Lung (tissue), 12 donors: Measurements from ENCODE around the gene MGAT1. TPM values are rescaled to one million over a fixed set of nuclear protein-coding genes. Genes with fewer than 3 reads are reported as not detected.

Experiments used
- ATAC-seq: fragments of 200-7000 bp; cut with Tn5 transposase; one replicate; pipeline ENCODE4 v1.9.1; 2020; ENCODE audit warnings: moderate number of reproducible peaks; ENCODE audit not compliant: insufficient read depth, low FRiP score
- DNase-seq, 3 donors: peaks; one replicate each; pipeline ENCODE4 v3.0.0-alpha.2; 2013 to 2017
- H3K27ac ChIP-seq, 2 donors: one replicate each; pipeline ENCODE4 v1.5.1; 2013; ENCODE audit warnings: mild to moderate bottlenecking in 2 of 2, moderate library complexity in 2 of 2, control low read depth in 1 of 2, inconsistent platforms in 1 of 2, low read depth in 1 of 2, low read length in 1 of 2
- H3K27me3 ChIP-seq, 3 donors: one replicate each; pipeline ENCODE4 v1.5.1; 2013; ENCODE audit warnings: low read length in 2 of 3; ENCODE audit not compliant: control insufficient read depth in 3 of 3, insufficient read depth in 3 of 3
- H3K36me3 ChIP-seq, 4 donors: one replicate each; pipeline ENCODE4 v1.5.1; 2013; ENCODE audit warnings: low read length in 4 of 4, mild to moderate bottlenecking in 1 of 4, moderate library complexity in 1 of 4; ENCODE audit not compliant: control insufficient read depth in 4 of 4, insufficient read depth in 4 of 4
- H3K4me1 ChIP-seq, 5 donors: one replicate each; pipeline ENCODE4 v1.5.1; 2013; ENCODE audit warnings: low read length in 5 of 5, mild to moderate bottlenecking in 2 of 5, moderate library complexity in 1 of 5; ENCODE audit not compliant: control insufficient read depth in 5 of 5, insufficient read depth in 5 of 5
- H3K4me3 ChIP-seq: one replicate; pipeline ENCODE4 v1.5.1; 2013; ENCODE audit warnings: mild to moderate bottlenecking, control low read depth, moderate library complexity
- H3K9ac ChIP-seq, 2 donors: one replicate each; pipeline ENCODE4 v1.5.1; 2013; ENCODE audit warnings: low read length in 2 of 2, control low read depth in 1 of 2; ENCODE audit not compliant: insufficient read depth in 1 of 2
- H3K9me3 ChIP-seq, 4 donors: one replicate each; pipeline ENCODE4 v1.5.1; 2013; ENCODE audit warnings: low read length in 3 of 4, mild to moderate bottlenecking in 1 of 4, moderate library complexity in 1 of 4; ENCODE audit not compliant: control insufficient read depth in 4 of 4, insufficient read depth in 3 of 4
- WGBS, 2 donors: extraction: QIAGEN DNeasy Blood & Tissue Kit; methylation state at CpG; one replicate each; pipeline ENCODE4 v1.1.7; 2013; 5-methylcytosine and 5-hydroxymethylcytosine counted together
- polyA plus RNA-seq, 2 donors: library from polyadenylated mRNA; stranded (reverse); fragments of 200-250 nt; gene quantifications; one replicate each; pipeline ENCODE4 v1.2.1, GENCODE V29; 2013
- total RNA-seq, 2 donors: library from RNA; depleted of rRNA in 1 of 2; stranded (reverse); fragments of >200 nt in 1 of 2; gene quantifications; one replicate each; pipeline ENCODE4 v1.2.1, GENCODE V29; 2014 to 2021
- TF ChIP-seq, protein P1 (sequence below): IDR thresholded peaks from 2 replicates; pipeline ENCODE4 v1.5.1; 2012; ENCODE audit warnings: mild to moderate bottlenecking; ENCODE audit errors: control extremely low read depth, extremely low read depth
- donor health status: control.
- donor health status: control.
- donor health status: Bipolar disorder and iron deficiency.
- donor health status: healthy.
- donor health status: DM: yes; HTN: yes; CAD: no.

The MGAT1 gene
- total and polyA plus RNA-seq, 4 donors = 117 to 415 (median 211) TPM

DNA sequence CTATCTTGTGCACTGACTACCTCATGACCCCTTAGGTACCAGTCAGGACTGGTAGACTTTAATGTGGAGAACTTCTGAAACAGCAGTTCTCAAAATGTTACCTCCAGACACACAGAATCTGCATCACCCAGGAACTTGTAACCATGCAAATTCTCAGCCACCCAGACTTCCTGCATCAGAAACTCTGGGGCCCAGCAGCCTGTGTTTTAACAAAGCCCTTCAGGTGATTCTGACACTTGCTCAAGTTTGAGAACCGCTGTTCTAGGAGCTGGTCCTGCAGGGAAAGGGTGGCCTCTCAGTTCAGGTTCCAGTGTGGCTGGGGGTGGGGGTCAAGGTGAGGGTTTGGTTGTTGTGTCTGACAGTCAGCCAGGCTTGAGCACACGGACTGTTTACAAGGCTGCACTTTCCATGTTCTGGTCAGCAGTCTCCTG, 30.0 kb upstream of the MGAT1 start:
- TF ChIP-seq, protein P1, sequence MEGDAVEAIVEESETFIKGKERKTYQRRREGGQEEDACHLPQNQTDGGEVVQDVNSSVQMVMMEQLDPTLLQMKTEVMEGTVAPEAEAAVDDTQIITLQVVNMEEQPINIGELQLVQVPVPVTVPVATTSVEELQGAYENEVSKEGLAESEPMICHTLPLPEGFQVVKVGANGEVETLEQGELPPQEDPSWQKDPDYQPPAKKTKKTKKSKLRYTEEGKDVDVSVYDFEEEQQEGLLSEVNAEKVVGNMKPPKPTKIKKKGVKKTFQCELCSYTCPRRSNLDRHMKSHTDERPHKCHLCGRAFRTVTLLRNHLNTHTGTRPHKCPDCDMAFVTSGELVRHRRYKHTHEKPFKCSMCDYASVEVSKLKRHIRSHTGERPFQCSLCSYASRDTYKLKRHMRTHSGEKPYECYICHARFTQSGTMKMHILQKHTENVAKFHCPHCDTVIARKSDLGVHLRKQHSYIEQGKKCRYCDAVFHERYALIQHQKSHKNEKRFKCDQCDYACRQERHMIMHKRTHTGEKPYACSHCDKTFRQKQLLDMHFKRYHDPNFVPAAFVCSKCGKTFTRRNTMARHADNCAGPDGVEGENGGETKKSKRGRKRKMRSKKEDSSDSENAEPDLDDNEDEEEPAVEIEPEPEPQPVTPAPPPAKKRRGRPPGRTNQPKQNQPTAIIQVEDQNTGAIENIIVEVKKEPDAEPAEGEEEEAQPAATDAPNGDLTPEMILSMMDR = no peak
- peaks cover 0 to 15% (median 10%) of the 10 kb centered on the region in 5 donors for H3K4me1 ChIP-seq
- H3K4me3 ChIP-seq = no peak overlapping the region
- H3K9ac ChIP-seq = no peak overlapping the region
- ATAC-seq (no peak), DNase-seq (no peak)
- H3K27ac ChIP-seq = peak overlapping the region in 1 of 2 donors; percentile 58
- 61 to 70% methylated on average over 2 of the region's 2 CpGs for WGBS, 2 donors
- no peaks in the 10 kb centered on the region for H3K27me3 ChIP-seq
- H3K36me3 ChIP-seq = peaks cover 5 to 25% (median 15%) of the 10 kb centered on the region in 4 donors
- peaks cover 0 to 5% (median 2%) of the 10 kb centered on the region in 4 donors for H3K9me3 ChIP-seq

DNA sequence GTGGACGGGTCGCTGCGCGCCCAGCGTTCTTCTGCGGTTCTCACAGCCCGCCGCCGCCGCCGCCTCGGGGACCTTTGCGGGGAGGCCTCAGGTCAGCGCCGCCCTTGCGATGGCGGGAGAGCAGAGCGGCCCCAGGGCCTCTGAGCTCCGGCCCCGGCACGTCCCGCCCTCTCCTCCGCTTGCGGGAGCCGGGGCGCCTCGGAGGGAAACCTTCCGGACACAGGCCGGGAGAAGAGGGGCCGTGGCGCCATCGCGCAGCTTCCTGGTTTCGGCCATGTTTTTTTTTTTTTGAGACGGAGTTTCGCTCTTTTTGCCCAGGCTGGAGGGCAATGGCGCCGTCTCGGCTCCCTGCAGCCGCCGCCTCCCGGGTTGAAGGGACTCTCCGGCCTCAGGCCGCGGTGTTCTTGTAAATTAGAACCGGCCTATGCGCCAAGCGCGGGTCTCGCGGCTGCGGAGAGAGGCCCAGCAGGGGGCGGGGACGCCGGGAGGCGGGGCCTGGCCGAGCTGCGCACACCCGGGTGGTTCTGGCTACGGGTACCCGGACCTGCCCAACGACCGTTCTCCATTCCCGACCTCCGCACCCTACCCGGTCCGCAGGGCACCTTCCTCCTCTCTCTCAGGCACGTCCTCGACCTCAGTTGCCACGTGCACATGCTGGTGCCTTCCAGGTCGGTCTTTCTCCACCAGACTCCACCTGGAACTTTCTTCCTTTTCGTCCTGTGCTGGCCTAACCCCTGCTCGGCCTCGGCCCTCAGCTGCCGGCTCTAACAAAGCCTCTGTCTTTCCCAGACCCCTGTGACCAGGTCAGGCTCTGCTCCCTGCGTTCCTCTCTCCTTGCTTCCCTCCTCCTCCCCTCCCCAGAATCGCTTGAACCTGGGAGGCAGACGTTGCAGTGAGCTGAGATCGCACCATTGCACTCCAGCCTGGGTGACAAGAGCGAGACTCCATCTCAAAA, 28.8 kb upstream of the MGAT1 start:
- H3K36me3 ChIP-seq = peaks cover 5 to 21% (median 12%) of the 10 kb centered on the region in 4 donors
- H3K27ac ChIP-seq = peak overlapping the region; percentile 97 to 100
- peaks cover 0 to 15% (median 10%) of the 10 kb centered on the region in 5 donors for H3K4me1 ChIP-seq
- no peaks in the 10 kb centered on the region for H3K27me3 ChIP-seq
- TF ChIP-seq, protein P1 = no peak
- 1 to 2% methylated on average over 69 to 80 of the region's 80 CpGs for WGBS, 2 donors
- ATAC-seq (peak; percentile 93), DNase-seq (peak; percentile 80 to 88 (median 81))
- H3K9me3 ChIP-seq = peaks cover 0 to 5% (median 2%) of the 10 kb centered on the region in 4 donors
- H3K9ac ChIP-seq = peak overlapping the region; percentile 76 to 86
- H3K4me3 ChIP-seq = peak overlapping the region; percentile 93

DNA sequence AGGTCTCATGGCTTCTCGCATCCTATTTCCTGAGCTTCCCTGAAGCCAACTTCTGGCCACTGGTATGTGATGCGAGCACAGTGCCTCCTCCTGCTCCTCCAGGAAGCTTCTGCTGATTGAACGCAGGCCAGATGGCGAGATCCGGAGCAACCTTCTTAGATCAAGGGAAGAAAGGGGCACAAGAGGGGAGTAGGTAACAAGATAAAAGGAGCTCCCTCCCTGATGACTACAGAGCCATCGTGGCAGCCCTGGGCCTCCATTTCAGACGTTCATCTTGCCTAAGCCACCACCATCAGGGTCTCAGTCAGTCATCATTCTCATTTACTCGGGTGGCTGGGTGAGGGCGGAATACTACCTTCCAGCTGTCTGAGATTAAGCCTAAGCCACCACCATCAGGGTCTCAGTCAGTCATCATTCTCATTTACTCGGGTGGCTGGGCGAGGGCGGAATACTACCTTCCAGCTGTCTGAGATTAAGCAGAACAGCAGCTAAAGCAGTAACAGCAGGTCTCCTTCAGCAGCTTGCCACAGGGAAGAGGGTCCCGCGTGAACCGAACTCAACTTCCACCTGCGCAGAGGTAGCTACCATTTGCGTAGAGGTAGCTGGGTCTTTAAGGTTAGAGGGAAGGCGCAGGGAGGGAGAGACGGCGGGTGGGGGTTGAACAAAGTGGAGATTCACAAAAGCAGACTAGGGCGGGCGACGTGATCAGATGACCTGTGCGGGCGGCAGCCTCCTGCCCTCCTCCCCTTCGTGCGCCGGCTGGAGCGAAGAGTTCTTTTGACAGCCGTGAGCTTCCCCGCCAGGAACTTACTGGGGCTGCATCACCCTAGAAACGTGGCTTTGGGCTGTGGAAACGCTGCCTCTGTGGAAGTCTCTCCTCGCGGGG, 27.9 kb upstream of the MGAT1 start:
- Histone ChIP-seq H3K4me1 (peaks cover 0 to 18% (median 10%) of the 10 kb centered on the region in 5 donors), H3K27me3 (no peaks in the 10 kb centered on the region), H3K9ac (peak overlapping the region; percentile 76 to 86), H3K36me3 (peaks cover 5 to 21% (median 9%) of the 10 kb centered on the region in 4 donors), H3K27ac (peak overlapping the region; percentile 97 to 100), H3K9me3 (peaks cover 0 to 5% (median 2%) of the 10 kb centered on the region in 4 donors), H3K4me3 (peak overlapping the region; percentile 93)
- TF ChIP-seq, protein P1 = no peak
- ATAC-seq (peak; percentile 64), DNase-seq (peak in 1 of 3 donors; percentile 47)
- WGBS, 2 donors = 20 to 25% methylated on average over 35 of the region's 35 CpGs
